Measurements from ENCODE around the gene CERS6.

The CERS6 gene

DNA sequence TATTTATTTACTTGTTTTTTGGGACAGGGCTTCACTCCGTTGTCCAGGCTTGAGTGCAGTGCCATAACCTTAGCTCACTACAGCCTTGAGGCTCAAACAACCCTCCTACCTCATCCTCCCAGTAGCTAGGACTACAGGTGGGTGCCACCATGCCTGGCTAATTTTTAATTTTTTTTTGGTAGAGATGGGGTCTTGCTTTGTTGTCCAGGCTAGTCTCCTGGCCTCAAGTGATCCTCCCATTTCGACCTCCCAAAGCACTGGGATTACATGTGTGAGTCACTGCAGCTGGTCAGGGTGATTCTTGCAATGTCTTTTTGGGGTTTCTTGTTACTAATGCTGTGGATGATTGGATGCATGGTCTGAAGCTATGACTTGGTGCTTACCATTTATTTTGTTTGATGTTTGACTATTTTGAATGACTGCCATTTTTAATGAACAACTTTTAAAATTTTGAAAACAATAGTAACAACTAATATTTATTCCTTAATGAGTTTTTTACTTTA, 6.5 kb downstream of the CERS6 start:
- in situ Hi-C loops (cut with MboI; ENCODE audit: low pct_unique_long_range_greater_than_20kb, low sequenced_read_pairs, unreplicated experiment) = no loop called here
- TF ChIP-seq CTCF (IDR thresholded peaks at IDR 0.05; ENCODE audit: extremely low read depth, insufficient read depth, missing control alignments) = no peak
- no peak for DNase-seq (ENCODE audit: low spot score)

GRCh38 chr2:168465594-168465993, 9.5 kb downstream of the CERS6 start:
- in situ Hi-C loops (cut with MboI; ENCODE audit: low pct_unique_long_range_greater_than_20kb, low sequenced_read_pairs, unreplicated experiment) = no loop called here
- no peak for DNase-seq (ENCODE audit: low spot score)
- TF ChIP-seq CTCF (IDR thresholded peaks at IDR 0.05; ENCODE audit: extremely low read depth, insufficient read depth, missing control alignments) = no peak

GRCh38 chr2:168466190-168466737, 10.2 kb downstream of the CERS6 start:
- in situ Hi-C loops (cut with MboI; ENCODE audit: low pct_unique_long_range_greater_than_20kb, low sequenced_read_pairs, unreplicated experiment) = no loop called here
- TF ChIP-seq CTCF (IDR thresholded peaks at IDR 0.05; ENCODE audit: extremely low read depth, insufficient read depth, missing control alignments) = no peak
- no peak for DNase-seq (ENCODE audit: low spot score)

DNA sequence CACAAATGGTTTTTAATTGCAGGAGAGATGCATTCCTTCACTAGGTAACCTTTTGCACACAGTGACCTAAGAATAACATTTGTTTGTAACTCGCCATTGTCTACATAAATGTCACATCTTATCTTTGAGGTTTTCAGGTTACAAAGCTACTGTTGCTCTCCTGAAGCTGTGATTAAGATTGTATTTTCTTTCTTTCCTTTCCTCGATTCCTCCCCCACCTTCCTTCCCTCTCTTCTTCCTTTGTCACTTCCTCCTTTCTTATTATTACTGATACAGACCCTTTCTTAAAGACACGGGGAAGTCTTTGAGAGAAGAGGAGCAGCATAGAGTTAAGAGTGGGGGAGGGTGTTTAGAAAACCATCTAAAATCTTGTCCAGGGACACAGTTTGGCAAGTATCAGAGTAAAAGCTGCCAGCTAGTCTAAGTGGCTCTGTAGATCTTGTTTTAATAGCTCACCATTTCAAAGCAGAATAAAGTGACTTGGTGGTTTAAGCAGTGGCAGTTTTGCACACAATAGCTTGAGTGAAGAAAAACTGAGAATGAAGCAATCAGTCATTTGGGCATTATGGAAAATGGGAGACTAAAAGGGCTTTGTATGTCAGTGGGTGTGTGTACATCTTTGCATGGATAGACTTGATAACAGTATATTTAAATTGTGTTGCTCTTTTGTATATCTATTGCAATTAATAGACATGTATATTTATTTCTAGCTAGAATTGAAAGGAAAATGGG, 10.9 kb downstream of the CERS6 start:
- TF ChIP-seq CTCF (IDR thresholded peaks at IDR 0.05; ENCODE audit: extremely low read depth, insufficient read depth, missing control alignments) = no peak
- in situ Hi-C loops (cut with MboI; ENCODE audit: low pct_unique_long_range_greater_than_20kb, low sequenced_read_pairs, unreplicated experiment) = no loop called here
- DNase-seq (ENCODE audit: low spot score) = no peak

DNA sequence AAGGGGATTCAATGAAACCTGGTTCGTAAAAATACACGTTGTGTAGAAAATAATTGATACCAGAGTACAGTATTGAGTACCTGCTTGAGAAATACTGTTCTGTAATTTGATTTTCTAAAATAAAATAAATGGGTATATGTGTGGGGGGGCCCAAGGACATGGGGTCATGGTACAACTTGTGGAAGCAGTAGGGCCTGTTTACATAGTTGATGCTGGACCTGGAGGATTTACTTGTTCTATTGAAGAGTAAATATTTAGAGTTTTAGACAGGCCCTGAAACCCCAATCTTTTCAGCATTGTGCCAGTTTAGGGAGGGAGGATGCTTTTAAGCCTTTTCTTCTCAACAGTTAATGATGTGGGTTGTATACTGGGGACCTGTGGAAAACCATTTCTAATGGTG, 11.7 kb downstream of the CERS6 start:
- in situ Hi-C loops (cut with MboI; ENCODE audit: low pct_unique_long_range_greater_than_20kb, low sequenced_read_pairs, unreplicated experiment) = no loop called here
- TF ChIP-seq CTCF (IDR thresholded peaks at IDR 0.05; ENCODE audit: extremely low read depth, insufficient read depth, missing control alignments) = no peak

DNA sequence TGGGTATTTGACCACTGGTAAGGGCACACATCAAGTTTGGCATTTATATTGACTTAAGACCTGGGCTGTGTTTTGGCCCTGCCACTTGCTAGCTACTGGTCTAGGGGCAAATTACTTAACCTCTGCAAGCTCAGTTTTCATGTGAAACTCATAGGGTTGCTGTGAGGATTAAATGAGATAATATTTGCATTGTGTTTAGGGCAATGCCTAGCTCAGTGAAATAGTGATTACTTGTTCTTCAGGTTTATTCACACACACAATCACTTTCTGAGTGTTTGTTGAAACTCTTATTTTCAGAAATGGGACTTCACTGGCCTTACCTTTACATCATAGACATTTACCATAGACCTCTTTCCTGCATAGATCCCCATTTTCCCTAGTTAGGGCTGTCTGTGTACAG, 12.3 kb downstream of the CERS6 start:
- in situ Hi-C loops (cut with MboI; ENCODE audit: low pct_unique_long_range_greater_than_20kb, low sequenced_read_pairs, unreplicated experiment) = no loop called here
- no peak for TF ChIP-seq CTCF (IDR thresholded peaks at IDR 0.05; ENCODE audit: extremely low read depth, insufficient read depth, missing control alignments)
- no peak for DNase-seq (ENCODE audit: low spot score)

More for the DNA sequence above, 11.7 kb downstream of the CERS6 start:
- DNase-seq (ENCODE audit: low spot score) = no peak
